DMS53 treated with DMSO at 0.1 percent for 48 hours (cell line): ENCODE results near the gene SFXN3.

Experiments used
- DNase-seq: peaks from one replicate; lab custom pipeline; 2025; ENCODE audit not compliant: unreplicated experiment; lab: John Stamatoyannopoulos, UW

The SFXN3 gene

DNA sequence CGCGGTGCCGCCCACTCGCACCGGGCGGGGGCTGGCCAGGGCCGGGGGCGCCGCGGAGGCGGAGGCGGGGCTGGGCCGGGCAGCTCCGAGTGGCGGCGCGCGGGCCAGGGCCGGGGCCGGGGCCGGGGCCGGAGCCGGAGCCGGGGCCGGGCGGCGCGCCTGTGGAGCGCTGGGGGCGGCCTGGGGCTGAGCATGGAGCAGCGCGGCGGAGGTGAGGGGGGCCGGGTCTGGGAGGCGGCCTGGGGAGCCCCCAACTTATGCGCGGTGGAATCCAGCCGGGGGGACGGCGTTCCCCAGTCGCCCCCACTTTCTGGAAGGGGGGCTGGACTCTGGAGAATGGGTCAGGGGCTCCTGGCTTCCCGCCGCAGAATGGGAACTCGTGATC lies 31.3 kb upstream of the SFXN3 start, which contains the start of gene LZTS2:
Gene LZTS2, plus strand, starts transcription at position 67 of the 385 bp plus-strand sequence. CDS start 2,731 bp downstream, outside the sequence.
- no peak for DNase-seq

DNA sequence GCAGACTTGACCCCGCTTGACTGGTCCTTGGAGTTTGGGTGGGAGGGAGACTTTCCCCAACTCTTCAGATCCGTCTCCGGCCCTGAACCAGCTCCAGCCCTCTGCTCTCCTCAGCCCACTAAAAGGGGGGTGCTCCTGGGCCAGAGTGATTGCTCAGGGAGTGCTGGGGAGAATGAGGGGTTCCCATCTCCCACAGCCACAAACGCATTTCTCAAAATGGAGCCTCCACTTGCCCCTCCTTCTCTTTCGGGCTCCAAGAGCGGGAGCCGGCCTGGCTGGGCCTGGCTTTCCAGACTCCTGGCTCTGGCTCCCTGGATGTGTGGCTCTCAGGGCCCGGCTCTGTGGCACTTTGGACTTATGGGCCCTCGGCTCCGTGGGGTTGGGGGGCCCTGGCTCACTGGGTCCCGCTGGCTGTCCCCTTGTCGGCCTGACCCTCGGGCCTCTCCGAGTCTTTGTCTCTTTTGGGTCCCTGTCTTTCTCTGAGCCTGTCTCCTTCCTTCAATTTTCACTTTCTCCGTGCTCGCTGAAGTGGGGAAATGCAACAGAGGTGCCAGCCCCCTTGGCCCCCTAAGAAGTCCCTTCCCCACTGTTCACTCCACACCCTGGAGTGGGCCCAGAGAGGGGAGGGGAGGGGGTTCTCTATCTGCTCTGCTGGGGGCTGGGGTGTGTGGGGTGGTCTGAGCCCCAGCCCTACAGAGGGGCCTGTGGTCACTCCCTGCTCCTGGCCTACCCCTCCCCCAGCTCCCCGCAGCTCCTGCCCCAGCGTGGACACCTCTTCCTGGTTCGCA lies 30.7 kb upstream of the SFXN3 start:
- no peak for DNase-seq

DNA sequence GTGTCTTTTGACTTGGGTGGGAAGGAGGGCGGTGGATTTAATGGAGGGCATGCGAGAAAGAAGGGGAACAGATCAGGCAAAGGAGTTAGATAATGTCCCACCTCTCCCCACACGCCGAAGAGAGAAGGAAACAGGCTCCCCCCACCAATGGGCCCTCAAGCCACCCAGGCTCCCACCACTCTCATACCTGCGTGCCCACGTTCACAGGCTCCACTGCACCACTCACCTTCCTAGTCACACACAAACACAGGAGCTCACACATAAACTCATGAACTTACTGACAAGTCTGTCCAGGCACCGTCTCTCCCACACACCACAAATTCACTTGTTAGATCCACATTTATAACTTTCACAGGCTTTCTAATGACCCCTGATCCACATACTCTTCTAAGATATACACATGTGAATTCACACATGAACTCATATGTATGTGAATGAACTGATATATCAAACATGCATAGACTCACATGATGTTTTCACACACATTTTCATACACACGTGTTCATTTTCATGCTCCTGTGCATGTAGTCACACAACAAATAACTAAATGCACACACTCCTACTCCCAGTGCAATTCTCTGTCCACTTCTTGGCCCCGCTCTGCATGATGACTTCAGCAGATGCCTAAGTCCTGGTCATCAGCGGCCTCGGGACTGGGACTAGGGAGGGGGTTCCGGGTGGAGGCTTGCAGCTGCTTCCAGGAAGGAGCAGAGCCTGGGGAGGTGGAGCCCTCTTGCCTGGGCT lies 29.9 kb upstream of the SFXN3 start:
- no peak for DNase-seq

DNA sequence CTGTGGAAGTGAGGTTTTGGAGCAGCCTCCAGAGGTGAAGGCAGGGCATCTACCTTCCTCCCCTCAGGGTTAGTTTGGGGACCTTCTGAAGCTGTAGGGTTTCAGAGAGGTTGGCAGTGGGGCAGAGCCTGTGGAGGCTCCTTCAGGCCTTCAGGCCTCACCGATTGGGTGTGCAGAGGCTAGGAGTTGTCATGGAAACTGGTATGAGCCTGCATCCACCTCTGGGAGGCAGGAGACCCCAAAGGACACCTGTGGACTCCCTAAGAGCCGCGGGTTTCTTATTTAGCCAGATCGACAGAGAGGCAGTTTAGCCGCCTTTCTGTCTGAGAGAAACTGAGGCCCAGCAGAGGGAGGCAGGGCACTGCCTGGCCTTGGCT lies 29.4 kb upstream of the SFXN3 start:
- no peak for DNase-seq

DNA sequence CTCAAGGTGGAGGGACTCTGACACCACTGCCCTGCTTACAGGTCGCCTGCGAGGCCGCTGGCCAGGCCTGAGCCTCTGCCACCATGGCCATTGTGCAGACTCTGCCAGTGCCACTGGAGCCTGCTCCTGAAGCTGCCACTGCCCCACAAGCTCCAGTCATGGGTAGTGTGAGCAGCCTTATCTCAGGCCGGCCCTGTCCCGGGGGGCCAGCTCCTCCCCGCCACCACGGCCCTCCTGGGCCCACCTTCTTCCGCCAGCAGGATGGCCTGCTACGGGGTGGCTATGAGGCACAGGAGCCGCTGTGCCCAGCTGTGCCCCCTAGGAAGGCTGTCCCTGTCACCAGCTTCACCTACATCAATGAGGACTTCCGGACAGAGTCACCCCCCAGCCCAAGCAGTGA lies 28.6 kb upstream of the SFXN3 start:
- no peak for DNase-seq

DNA sequence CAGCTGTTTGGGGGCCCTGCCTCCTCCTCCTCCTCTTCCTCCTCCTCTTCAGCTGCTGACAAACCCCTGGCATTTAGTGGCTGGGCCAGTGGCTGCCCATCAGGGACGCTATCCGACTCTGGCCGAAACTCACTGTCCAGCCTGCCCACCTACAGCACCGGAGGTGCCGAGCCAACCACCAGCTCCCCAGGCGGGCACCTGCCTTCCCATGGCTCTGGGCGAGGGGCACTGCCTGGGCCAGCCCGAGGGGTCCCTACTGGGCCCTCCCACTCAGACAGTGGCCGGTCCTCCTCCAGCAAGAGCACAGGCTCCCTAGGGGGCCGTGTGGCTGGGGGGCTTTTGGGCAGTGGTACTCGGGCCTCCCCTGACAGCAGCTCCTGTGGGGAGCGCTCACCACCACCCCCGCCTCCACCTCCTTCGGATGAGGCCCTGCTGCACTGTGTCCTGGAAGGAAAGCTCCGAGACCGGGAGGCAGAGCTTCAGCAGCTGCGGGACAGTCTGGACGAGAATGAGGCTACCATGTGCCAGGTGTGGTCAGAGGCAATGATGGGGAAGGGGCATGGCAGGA lies 27.3 kb upstream of the SFXN3 start:
- DNase-seq, result no peak

DNA sequence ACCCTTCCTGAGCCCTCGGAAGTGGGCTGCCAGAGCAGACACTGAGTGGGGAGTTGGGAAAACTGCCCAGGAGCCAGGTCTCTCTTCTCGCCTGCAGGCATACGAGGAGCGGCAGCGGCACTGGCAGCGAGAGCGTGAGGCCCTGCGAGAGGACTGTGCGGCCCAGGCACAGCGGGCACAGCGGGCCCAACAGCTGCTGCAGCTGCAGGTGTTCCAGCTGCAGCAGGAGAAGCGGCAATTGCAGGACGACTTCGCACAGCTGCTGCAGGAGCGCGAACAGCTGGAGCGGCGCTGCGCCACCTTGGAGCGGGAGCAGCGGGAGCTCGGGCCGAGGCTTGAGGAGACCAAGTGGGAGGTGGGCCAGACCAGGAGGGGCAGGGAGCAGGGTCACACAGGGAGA lies 25.7 kb upstream of the SFXN3 start:
- no peak for DNase-seq

DNA sequence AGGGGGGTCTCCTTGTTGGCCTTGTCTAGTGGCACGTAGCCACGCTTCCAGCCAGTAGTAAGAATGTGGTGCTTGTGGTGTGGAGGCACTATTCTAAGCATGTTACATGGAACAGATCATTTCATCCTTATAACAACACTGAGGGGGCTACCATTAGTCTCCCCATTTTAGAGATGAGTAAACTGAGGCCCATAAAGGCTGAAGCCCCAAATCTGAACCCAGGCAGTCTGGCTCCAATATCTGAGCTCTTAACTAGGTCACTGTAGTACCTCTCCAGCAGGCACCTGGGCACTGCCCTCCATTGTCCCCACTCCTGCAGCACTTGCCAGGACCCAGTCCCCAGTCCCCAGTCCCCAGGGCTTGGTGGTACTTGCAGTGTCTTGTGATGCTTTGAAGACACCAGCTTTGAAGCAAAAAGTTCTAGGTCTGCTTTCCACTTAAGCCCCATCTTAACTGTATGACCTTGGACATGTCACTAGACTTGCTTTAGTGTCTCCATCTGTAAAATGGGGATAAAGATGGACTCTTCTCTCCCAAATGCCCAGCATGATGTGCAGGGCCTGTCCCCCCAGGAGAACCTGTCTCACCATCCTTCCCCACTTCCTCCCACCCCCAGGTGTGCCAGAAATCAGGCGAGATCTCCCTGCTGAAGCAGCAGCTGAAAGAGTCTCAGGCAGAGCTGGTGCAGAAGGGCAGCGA lies 25.0 kb upstream of the SFXN3 start:
- DNase-seq, result no peak

DNA sequence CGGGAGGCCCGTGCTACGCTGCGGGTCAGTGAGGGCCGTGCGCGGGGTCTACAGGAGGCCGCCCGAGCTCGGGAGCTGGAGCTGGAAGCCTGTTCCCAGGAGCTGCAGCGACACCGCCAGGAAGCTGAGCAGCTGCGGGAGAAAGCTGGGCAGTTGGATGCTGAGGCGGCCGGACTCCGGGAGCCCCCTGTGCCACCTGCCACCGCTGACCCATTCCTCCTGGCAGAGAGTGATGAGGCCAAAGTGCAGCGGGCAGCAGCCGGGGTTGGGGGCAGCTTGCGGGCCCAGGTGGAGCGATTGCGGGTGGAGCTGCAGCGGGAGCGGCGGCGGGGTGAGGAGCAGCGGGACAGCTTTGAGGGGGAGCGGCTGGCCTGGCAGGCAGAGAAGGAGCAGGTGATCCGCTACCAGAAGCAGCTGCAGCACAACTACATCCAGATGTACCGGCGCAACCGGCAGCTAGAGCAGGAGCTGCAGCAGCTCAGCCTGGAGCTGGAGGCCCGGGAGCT lies 24.4 kb upstream of the SFXN3 start:
- DNase-seq, result no peak

DNA sequence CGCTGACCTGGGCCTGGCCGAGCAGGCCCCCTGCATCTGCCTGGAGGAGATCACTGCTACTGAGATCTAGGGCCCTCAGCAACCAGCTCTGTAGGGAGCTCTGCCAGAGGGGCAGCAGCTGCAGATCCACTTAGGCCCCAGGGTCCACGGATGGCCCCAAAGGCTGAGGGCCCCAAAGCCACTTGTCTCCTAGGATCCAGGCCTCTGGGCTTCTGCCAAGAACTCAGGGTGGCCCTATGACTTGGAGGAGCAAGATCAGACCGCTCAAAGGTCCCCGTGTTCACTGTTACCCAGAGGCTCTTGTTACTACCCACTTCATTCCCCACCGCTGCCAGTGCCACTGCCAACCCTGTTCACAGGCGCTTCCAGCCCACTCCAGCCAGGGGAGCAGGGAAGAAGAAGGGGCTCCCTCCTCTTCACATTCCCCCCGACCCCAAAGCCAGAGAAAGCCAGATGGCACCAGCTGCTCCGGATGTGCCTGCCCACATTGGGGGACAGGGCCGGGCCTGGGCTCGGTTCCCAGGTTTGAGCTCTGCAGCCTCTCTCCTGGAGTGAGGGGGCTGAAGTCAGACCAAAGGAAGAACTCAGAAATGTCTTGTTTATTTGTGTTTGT lies 23.8 kb upstream of the SFXN3 start:
- DNase-seq, result no peak

DNA sequence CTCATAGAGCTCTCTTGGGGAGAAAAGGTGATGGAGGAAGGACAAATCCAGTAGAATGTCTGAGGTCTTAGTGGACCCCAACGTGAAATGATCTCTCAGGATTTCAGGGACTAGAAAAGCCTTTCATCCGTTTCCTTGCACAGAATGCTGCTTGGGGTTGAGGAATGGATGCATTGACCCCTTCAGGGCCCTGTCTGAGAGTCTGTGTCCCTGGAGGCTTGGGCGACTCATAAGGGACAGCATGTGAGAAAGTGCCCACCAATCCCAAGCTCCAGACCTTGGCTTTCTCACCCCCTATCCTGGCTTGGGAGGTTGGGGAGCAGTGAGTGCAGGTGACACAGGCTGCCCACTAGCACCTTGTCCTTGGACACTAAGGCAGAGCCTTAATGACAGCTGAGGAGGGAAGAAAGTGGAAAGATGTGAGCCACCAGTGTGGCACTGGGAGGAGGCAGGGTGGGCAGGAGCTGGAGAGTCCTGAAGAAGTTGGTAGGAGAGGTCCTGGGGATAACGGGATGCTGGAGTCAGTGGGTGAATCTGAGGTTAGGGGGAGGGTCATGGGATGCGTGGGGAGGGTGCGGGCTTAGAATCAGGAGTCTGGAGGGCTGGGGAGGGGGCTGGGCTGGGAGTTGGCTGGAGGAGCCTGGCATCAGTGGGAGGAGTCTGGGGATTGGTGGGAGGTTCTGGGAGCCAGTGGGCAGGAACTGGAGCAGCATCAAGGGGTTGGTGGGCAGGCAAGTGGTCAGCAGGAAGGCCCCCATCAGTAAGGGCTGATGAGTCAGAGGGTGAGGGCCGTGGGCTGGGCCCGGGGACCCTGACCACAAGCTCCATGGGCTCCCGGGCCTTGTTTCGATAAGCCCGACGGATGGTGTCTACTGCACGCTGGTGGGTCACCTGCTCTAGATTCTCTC lies 22.9 kb upstream of the SFXN3 start:
- no peak for DNase-seq

DNA sequence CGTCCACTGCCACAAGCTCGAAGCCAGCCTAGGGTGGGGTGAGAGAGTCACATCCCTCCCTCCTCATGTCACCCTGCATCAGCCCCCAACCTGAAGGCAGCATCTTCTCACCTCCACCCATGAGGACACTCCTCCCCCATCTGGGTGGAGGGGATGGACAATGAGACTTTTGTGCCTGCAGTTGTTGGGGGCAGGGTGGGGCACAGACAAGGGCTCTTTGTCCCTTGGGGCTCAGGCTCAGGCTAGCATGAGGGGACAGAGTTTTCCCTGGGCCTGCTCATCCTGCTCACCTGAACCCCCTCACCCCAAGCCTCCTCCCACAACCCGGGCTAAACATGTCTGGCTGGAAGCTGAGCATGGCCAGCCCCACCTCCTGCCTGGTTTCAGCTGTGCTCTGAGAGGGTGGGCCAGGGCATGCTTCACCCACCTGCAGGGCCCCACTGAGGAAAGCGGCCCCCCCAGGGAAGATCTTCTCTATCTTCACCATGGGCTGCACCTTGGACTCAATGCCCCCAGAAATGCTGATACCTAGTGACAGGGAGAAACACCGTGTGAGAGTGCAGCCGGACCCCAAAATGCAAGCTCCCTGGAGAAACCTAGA lies 22.1 kb upstream of the SFXN3 start:
- no peak for DNase-seq

DNA sequence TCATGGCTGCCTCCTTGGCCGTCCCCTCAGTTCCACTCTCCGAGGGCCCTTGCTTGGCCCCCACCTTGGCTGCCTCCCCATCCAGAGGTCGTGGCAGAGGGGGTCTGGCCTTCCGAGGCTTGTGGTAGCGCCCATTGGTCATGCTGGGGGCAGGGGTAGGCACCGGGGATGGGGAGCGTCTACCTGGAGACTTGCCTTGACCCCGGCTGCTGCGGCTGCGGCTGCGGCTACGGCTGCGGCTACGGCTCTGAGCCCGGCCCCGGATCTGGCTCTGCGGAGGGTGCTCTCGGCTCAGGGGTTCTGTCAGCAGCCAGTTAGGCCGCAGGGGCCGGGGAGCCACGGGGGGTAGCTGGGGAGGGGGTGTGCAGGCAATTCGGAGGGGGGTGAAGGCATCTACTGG lies 20.7 kb upstream of the SFXN3 start:
- DNase-seq, result no peak

DNA sequence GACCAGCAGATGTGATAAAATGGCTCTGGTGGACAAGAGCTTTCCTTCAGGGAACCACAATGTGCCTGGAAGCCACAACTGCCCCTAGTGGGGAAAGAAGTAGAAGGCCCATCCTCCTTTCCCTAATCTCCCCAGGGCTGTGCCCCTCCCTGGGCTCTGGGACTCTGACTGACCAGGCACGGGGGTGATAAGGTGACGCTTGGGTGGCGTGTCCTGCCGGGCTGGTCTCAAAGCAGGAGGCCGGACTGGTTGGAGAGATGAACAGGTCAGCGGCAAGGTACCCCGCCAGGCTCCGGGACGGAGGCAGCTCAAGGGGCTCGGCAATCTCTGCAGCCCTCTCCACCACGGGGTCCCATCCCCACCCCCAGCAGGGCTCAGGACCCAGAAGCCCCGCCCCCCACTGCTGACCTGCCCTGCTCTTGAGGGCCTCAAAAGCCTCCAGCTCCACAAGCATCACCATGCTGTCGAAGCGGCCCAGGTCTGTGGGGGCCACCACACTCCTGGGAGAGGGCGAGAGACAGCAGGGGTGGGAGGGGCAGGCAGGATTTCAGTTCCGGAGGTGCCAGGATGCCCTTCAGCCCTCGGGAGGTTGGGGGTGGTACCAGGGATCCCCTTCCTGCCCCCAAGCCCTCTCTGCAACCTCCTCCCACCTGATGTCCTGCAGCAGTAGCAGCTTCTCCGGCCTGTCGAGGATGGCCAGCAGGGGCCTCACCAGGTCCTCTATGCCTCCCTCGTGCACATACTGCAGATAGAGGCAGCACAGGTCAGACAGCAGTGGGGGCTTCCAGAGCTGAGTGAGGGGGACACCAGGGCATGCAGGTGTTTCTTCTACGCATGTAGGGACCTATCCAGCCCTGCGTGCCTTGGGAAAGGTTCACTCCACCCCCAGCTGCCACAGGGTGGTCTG lies 19.3 kb upstream of the SFXN3 start:
- no peak for DNase-seq

DNA sequence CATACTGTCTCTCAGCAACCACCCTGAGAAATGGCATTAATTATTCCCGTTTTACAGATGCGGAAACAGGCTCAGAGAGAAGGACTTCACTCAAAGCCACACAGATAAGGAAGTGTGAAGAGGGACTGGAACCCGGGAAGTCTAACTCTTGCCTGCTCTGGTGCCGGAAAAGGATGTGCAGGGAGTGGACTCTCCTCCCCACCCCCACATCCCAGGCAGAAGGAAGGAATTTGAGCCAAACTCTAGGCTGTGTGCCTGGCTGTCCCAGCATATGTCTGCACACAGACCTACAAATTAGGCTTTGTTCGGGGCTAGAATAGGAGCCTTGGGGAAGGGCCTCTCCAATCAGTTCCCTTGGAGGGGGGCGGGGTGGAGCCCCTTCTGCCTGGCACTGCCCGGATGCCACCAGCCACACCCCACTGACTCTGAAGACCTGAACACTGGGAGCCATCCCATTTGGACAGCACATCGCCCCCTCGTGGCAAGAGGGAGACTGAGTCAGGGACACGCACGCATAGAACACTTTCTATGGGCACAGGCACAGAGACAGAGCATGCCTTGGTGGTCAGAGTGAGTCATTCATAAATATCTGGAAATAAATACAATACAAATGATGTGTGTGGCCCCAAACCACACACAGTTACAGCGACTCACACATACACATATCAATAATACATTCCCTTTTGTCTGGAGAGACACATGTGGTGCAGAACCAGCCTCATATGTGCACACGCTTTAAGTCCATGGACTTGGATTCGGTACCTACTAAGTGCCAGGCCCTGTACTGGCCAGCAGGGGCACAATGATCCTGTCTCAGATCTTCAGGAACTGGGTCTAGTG lies 18.3 kb upstream of the SFXN3 start:
- DNase-seq, result peak; percentile 81

DNA sequence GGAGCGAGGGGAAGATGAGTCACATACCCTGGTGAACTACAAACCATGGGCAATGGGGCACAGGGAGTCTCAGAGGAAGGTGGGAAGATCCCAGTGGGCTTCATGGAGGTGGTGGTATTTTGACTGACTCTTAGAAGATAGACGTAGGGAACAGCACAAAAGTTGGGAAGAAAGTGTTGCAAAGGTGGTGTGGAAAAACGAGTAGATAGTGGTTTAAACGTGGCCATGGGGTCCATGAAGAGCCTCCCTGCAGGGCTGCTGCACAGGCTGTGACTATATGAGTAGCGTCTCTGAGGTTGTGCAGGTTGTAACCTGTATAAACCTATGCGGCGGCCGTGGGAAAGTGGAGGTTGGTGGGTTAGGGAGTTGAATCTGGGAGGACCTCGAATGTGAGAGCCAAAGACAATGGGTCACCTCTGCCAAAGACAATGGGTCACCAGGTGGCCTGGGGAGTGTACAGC lies 17.6 kb upstream of the SFXN3 start:
- DNase-seq, result no peak

DNA sequence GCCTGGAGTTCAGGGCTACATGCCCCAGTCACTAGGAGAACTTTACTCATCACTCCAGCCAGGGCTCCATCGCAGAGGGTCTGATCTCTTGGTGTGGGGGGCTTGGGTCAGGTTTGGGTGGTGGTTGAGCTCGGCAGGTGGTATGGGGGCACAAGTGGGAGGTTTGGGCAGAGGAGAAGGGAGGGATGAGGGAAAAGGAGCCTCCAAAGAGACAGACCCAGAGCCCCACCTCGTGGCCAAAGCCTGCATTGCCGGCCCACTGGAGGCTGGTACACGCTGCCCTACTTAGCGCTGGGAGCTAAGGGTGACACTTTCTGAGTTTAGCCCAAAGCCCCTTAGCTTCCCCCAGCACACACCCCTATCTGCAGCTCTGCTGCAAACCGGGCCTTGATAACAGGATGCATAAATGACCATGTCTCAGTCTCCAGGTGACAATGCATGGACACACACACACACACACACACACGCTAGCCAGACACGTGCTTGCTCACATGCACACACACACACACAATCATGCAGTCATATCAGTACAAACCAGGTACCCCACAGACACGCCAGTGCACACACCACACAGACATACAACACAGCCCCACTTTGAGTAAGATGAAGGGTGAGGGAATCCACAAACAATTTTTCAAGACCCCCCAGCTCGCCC lies 16.7 kb upstream of the SFXN3 start:
- DNase-seq, result peak; percentile 27
